B cell (primary cell): Measurements from ENCODE around the gene MSGN1.

ENCODE experiments used
- EZH2 ChIP-seq: IDR thresholded peaks from 2 replicates; pipeline ENCODE4 v1.6.1; 2012; ENCODE audit warnings: borderline replicate concordance, low read depth, mild to moderate bottlenecking, moderate library complexity, low read length; ENCODE audit not compliant: insufficient read depth, poor library complexity, severe bottlenecking
- TF ChIP-seq, protein P1 (sequence below): fragments of 200-600 bp; IDR thresholded peaks from one replicate; pipeline ENCODE4 v1.8.0; 2022; ENCODE audit warnings: antibody characterized with exemption, mild to moderate bottlenecking

DNA sequence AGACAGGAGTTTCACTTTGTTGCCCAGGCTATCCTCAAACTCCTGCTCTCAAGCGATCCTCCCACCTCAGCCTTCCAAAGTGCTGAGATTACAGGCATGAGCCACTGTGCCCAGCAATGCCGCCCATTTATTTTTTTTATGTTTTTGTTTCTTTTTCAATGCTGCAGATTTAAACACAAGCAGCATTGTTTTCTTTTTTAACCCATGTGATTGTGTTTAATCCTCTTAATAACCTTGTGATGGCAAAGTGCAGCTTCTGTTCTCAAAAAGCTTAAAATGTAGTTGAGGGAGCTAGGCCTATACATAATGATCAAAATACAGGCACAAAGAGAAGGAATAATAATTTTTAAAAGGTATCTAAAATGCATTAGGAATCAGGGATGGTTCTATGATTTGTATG lies 11.5 kb downstream of the MSGN1 start:
- TF ChIP-seq, protein P1, sequence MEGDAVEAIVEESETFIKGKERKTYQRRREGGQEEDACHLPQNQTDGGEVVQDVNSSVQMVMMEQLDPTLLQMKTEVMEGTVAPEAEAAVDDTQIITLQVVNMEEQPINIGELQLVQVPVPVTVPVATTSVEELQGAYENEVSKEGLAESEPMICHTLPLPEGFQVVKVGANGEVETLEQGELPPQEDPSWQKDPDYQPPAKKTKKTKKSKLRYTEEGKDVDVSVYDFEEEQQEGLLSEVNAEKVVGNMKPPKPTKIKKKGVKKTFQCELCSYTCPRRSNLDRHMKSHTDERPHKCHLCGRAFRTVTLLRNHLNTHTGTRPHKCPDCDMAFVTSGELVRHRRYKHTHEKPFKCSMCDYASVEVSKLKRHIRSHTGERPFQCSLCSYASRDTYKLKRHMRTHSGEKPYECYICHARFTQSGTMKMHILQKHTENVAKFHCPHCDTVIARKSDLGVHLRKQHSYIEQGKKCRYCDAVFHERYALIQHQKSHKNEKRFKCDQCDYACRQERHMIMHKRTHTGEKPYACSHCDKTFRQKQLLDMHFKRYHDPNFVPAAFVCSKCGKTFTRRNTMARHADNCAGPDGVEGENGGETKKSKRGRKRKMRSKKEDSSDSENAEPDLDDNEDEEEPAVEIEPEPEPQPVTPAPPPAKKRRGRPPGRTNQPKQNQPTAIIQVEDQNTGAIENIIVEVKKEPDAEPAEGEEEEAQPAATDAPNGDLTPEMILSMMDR: no peak
- no peak for TF ChIP-seq EZH2
